Sciatic nerve (tissue), 2 donors: ENCODE measurements around the gene PPP1R1C. TPM values are rescaled to one million over a fixed set of nuclear protein-coding genes. Genes with fewer than 3 reads are reported as not detected.
A peak's percentile ranks its signal among the peaks of the same experiment; 100 is the strongest.

Experiments
- ATAC-seq: fragments of 200-7000 bp; cut with Tn5 transposase; one replicate; pipeline ENCODE4 v1.9.1; 2020; ENCODE audit warnings: mild to moderate bottlenecking, moderate library complexity
- DNase-seq: peaks from one replicate; pipeline ENCODE4 v3.0.0-alpha.2; 2020; ENCODE audit warnings: low spot score
- intact Hi-C: fragments of 100-400 bp; cut with DNase I; formaldehyde crosslinking; loops from one replicate; pipeline ENCODE4 v1.14.2; 2022
- total RNA-seq: library from RNA; stranded (reverse); fragmentation: NEBNext Ultra II Directional; extraction: Animal tissue kit (Norgen Biotek cat#: 25700); gene quantifications from one replicate; pipeline ENCODE4 v1.2.1, GENCODE V29; 2021
- donor health status: DM: no; HTN: no; CAD: no.
- donor health status: DM: no; HTN: no; CAD: no.

The PPP1R1C gene
- total RNA-seq, 1 donor from 2014 or later, result 18.1 TPM

GRCh38 chr2:182049372-182050148, 63.9 kb downstream of the PPP1R1C start:
- ATAC-seq (peak; percentile 84), DNase-seq (no peak)
- intact Hi-C loops, result no loop called here

- ATAC-seq, result no peak
- no peak for DNase-seq
- intact Hi-C loops, result no loop called here
These were observed 64.9 kb downstream of the PPP1R1C start for GRCh38 chr2:182050333-182051135.

GRCh38 chr2:182055993-182056392, 70.3 kb downstream of the PPP1R1C start:
- DNase-seq, result no peak
- intact Hi-C loops, result no loop called here
- ATAC-seq, result no peak

- intact Hi-C loops, result no loop called here
- ATAC-seq (no peak), DNase-seq (no peak)
These were observed 71.3 kb downstream of the PPP1R1C start for GRCh38 chr2:182057002-182057401.

- no peak for ATAC-seq
- no peak for DNase-seq
These were observed 72.4 kb downstream of the PPP1R1C start for GRCh38 chr2:182058056-182058455.

GRCh38 chr2:182061739-182062138, 76.1 kb downstream of the PPP1R1C start:
- intact Hi-C loops, result no loop called here
- ATAC-seq (no peak), DNase-seq (no peak)

More at GRCh38 chr2:182058056-182058455, 72.4 kb downstream of the PPP1R1C start:
- intact Hi-C loops, result no loop called here

- ATAC-seq (no peak), DNase-seq (no peak)
- intact Hi-C loops, result no loop called here
These were observed 76.8 kb downstream of the PPP1R1C start for GRCh38 chr2:182062329-182062972.

GRCh38 chr2:182064019-182064778, 78.5 kb downstream of the PPP1R1C start:
- ATAC-seq, result peak; percentile 79
- no peak for DNase-seq
- intact Hi-C loops, result no loop called here

GRCh38 chr2:182066400-182067087, 80.9 kb downstream of the PPP1R1C start:
- DNase-seq (no peak), ATAC-seq (no peak)
- intact Hi-C loops, result no loop called here

- ATAC-seq (no peak), DNase-seq (no peak)
- intact Hi-C loops, result no loop called here
These were observed 81.7 kb downstream of the PPP1R1C start for GRCh38 chr2:182067393-182067792.

GRCh38 chr2:182068811-182069210, 83.2 kb downstream of the PPP1R1C start:
- ATAC-seq (no peak), DNase-seq (no peak)
- intact Hi-C loops, result no loop called here

- intact Hi-C loops, result no loop called here
- DNase-seq (no peak), ATAC-seq (no peak)
These were observed 83.8 kb downstream of the PPP1R1C start for GRCh38 chr2:182069416-182069815.

GRCh38 chr2:182069908-182070307, 84.3 kb downstream of the PPP1R1C start:
- DNase-seq (no peak), ATAC-seq (no peak)
- intact Hi-C loops, result loop anchor here (10.0 kb wide), 1 partner anchor 325 kb away; no protein-coding TSS in a partner anchor

- intact Hi-C loops, result loop anchor here (10.0 kb wide), 1 partner anchor 326 kb away; no protein-coding TSS in a partner anchor
- no peak for DNase-seq
- no peak for ATAC-seq
These were observed 85.1 kb downstream of the PPP1R1C start for GRCh38 chr2:182070736-182071135.

- ATAC-seq (no peak), DNase-seq (no peak)
- intact Hi-C loops, result loop anchor here (10.0 kb wide), 1 partner anchor 328 kb away; no protein-coding TSS in a partner anchor
These were observed 87.2 kb downstream of the PPP1R1C start for GRCh38 chr2:182072861-182073260.

- intact Hi-C loops, result loop anchor here (10.0 kb wide), 1 partner anchor 329 kb away; no protein-coding TSS in a partner anchor
- ATAC-seq (no peak), DNase-seq (no peak)
These were observed 88.0 kb downstream of the PPP1R1C start for GRCh38 chr2:182073613-182074012.

GRCh38 chr2:182077023-182077422, 91.4 kb downstream of the PPP1R1C start:
- DNase-seq, result no peak
- intact Hi-C loops, result loop anchor here (10.0 kb wide), 1 partner anchor 332 kb away; no protein-coding TSS in a partner anchor
- no peak for ATAC-seq
